ENCODE data around the gene C19orf85.
A peak's percentile ranks its signal among the peaks of the same experiment; 100 is the strongest.

DNA sequence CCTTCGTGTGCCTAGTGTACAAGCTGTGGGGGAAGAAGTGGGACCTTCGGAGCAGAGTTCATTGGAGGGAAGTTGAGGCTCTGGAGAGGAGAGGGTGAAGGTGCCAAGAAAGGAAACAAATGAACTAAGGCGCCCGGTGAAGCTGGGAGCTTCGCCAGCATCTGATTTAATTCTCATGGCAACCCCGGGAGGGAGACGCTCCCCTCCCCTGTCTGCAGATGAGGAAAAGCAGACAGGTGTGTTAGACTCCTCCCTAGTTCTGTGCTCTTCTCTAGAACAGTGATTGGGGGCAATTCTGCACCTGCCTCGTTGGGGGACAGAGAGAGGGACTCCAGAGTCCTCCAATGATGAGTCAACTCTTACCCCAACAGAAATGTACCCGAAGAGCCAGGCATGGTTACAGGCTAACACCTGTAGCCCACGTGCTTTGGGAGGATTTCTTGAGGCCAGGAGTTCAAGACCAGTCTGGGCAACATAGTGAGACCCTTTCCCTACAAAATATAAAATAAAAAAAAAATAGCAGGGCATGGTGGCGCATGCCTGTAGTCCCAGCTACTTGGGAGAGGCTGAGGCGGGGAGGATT, 27.9 kb upstream of the C19orf85 start:
- no peak for TF ChIP-seq ZNF555 (tag by site-specific recombination; conservative IDR thresholded peaks at IDR 0.05)
- peak; percentile 84 for TF ChIP-seq SCRT2 (tag by site-specific recombination; IDR thresholded peaks at IDR 0.05)
- TF ChIP-seq, protein P1, sequence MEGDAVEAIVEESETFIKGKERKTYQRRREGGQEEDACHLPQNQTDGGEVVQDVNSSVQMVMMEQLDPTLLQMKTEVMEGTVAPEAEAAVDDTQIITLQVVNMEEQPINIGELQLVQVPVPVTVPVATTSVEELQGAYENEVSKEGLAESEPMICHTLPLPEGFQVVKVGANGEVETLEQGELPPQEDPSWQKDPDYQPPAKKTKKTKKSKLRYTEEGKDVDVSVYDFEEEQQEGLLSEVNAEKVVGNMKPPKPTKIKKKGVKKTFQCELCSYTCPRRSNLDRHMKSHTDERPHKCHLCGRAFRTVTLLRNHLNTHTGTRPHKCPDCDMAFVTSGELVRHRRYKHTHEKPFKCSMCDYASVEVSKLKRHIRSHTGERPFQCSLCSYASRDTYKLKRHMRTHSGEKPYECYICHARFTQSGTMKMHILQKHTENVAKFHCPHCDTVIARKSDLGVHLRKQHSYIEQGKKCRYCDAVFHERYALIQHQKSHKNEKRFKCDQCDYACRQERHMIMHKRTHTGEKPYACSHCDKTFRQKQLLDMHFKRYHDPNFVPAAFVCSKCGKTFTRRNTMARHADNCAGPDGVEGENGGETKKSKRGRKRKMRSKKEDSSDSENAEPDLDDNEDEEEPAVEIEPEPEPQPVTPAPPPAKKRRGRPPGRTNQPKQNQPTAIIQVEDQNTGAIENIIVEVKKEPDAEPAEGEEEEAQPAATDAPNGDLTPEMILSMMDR (tag by site-specific recombination; IDR thresholded peaks at IDR 0.05): no peak
- TF ChIP-seq ZNF768 (tag by site-specific recombination; IDR thresholded peaks at IDR 0.05): no peak
- no peak for TF ChIP-seq ZNF175 (tag by site-specific recombination; IDR thresholded peaks at IDR 0.05)
- TF ChIP-seq, protein P2, sequence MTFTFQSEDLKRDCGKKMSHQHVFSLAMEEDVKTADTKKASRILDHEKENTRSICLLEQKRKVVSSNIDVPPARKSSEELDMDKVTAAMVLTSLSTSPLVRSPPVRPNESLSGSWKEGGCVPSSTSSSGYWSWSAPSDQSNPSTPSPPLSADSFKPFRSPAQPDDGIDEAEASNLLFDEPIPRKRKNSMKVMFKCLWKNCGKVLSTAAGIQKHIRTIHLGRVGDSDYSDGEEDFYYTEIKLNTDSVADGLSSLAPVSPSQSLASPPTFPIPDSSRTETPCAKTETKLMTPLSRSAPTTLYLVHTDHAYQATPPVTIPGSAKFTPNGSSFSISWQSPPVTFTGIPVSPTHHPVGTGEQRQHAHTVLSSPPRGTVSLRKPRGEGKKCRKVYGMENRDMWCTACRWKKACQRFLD (tag by site-specific recombination; IDR thresholded peaks at IDR 0.05): no peak
